ENCODE data around the gene LFNG. TPM values are rescaled to one million over a fixed set of nuclear protein-coding genes. Genes with fewer than 3 reads are reported as not detected.
"Not testable (repeated sequence)": the region's sequence is repeated elsewhere in the genome, so short reads cannot be mapped to it uniquely, and the experiment has no call there.

Gene LFNG
- total and polyA plus RNA-seq, 9 donors = 17.7 to 30.8 (median 23.1) TPM

- not testable (repeated sequence) for H3K27ac ChIP-seq (ENCODE audit: low read length); H3K27me3 ChIP-seq (ENCODE audit: control insufficient read depth, insufficient read depth, low read length); H3K4me1 ChIP-seq (ENCODE audit: control insufficient read depth, insufficient read depth, low read length); H3K4me3 ChIP-seq (ENCODE audit: low read length); DNase-seq; H3K9me3 ChIP-seq (replicated peaks; ENCODE audit: control insufficient read depth, low read depth, low read length)
- peaks cover 33% of the 10 kb centered on the region for H3K36me3 ChIP-seq (ENCODE audit: control insufficient read depth, insufficient read depth, low read length)
- WGBS (ENCODE audit: insufficient coverage) = 65% methylated on average over 4 of the region's 19 CpGs
Measured at GRCh38 chr7:2535872-2536627, 16.5 kb downstream of the LFNG start.

- Histone ChIP-seq H3K36me3 (ENCODE audit: control insufficient read depth, insufficient read depth, low read length) (peaks cover 54% of the 10 kb centered on the region), H3K27me3 (ENCODE audit: control insufficient read depth, insufficient read depth, low read length) (no peaks in the 10 kb centered on the region), H3K27ac (ENCODE audit: low read length) (no peak overlapping the region), H3K4me3 (ENCODE audit: low read length) (no peak overlapping the region), H3K4me1 (ENCODE audit: control insufficient read depth, insufficient read depth, low read length) (no peaks in the 10 kb centered on the region), H3K9me3 (replicated peaks; ENCODE audit: control insufficient read depth, low read depth, low read length) (no peaks in the 10 kb centered on the region)
- DNase-seq = peak; percentile 16
- 75% methylated on average over 38 of the region's 47 CpGs for WGBS (ENCODE audit: insufficient coverage)
Measured at GRCh38 chr7:2537981-2538851, 18.6 kb downstream of the LFNG start.

- 81% methylated on average over 30 of the region's 32 CpGs for WGBS (ENCODE audit: insufficient coverage)
- no peak overlapping the region for H3K27ac ChIP-seq (ENCODE audit: low read length)
- peaks cover 64% of the 10 kb centered on the region for H3K36me3 ChIP-seq (ENCODE audit: control insufficient read depth, insufficient read depth, low read length)
- H3K4me1 ChIP-seq (ENCODE audit: control insufficient read depth, insufficient read depth, low read length) = no peaks in the 10 kb centered on the region
- H3K4me3 ChIP-seq (ENCODE audit: low read length) = no peak overlapping the region
- H3K27me3 ChIP-seq (ENCODE audit: control insufficient read depth, insufficient read depth, low read length) = no peaks in the 10 kb centered on the region
- no peaks in the 10 kb centered on the region for H3K9me3 ChIP-seq (replicated peaks; ENCODE audit: control insufficient read depth, low read depth, low read length)
- DNase-seq = peak; percentile 15
Measured at GRCh38 chr7:2539031-2539911, 19.7 kb downstream of the LFNG start.

- WGBS (ENCODE audit: insufficient coverage) = 89% methylated on average over 5 of the region's 7 CpGs
- no peak for DNase-seq
- H3K4me1 ChIP-seq (ENCODE audit: control insufficient read depth, insufficient read depth, low read length) = no peaks in the 10 kb centered on the region
- no peak overlapping the region for H3K4me3 ChIP-seq (ENCODE audit: low read length)
- H3K27ac ChIP-seq (ENCODE audit: low read length) = no peak overlapping the region
- H3K27me3 ChIP-seq (ENCODE audit: control insufficient read depth, insufficient read depth, low read length) = no peaks in the 10 kb centered on the region
- peaks cover 71% of the 10 kb centered on the region for H3K36me3 ChIP-seq (ENCODE audit: control insufficient read depth, insufficient read depth, low read length)
- no peaks in the 10 kb centered on the region for H3K9me3 ChIP-seq (replicated peaks; ENCODE audit: control insufficient read depth, low read depth, low read length)
Measured at GRCh38 chr7:2540133-2540532, 20.6 kb downstream of the LFNG start.

- WGBS (ENCODE audit: insufficient coverage) = 87% methylated on average over 9 of the region's 19 CpGs
- no peak for DNase-seq
Measured at GRCh38 chr7:2540641-2541051, 21.1 kb downstream of the LFNG start.

GRCh38 chr7:2541291-2542010 is 21.9 kb downstream of the LFNG start:
- H3K9me3 ChIP-seq (replicated peaks; ENCODE audit: control insufficient read depth, low read depth, low read length) = no peaks in the 10 kb centered on the region
- no peaks in the 10 kb centered on the region for H3K27me3 ChIP-seq (ENCODE audit: control insufficient read depth, insufficient read depth, low read length)
- no peaks in the 10 kb centered on the region for H3K4me1 ChIP-seq (ENCODE audit: control insufficient read depth, insufficient read depth, low read length)
- WGBS (ENCODE audit: insufficient coverage) = 91% methylated on average over 31 of the region's 40 CpGs
- H3K27ac ChIP-seq (ENCODE audit: low read length) = no peak overlapping the region
- H3K4me3 ChIP-seq (ENCODE audit: low read length) = no peak overlapping the region
- peaks cover 79% of the 10 kb centered on the region for H3K36me3 ChIP-seq (ENCODE audit: control insufficient read depth, insufficient read depth, low read length)
- DNase-seq = no peak

More at GRCh38 chr7:2540641-2541051, 21.1 kb downstream of the LFNG start:
- no peak overlapping the region for H3K27ac ChIP-seq (ENCODE audit: low read length)
- H3K9me3 ChIP-seq (replicated peaks; ENCODE audit: control insufficient read depth, low read depth, low read length) = no peaks in the 10 kb centered on the region
- no peaks in the 10 kb centered on the region for H3K27me3 ChIP-seq (ENCODE audit: control insufficient read depth, insufficient read depth, low read length)
- H3K4me3 ChIP-seq (ENCODE audit: low read length) = no peak overlapping the region
- H3K36me3 ChIP-seq (ENCODE audit: control insufficient read depth, insufficient read depth, low read length) = peaks cover 73% of the 10 kb centered on the region
- no peaks in the 10 kb centered on the region for H3K4me1 ChIP-seq (ENCODE audit: control insufficient read depth, insufficient read depth, low read length)

- H3K9me3 ChIP-seq (replicated peaks; ENCODE audit: control insufficient read depth, low read depth, low read length) = no peaks in the 10 kb centered on the region
- H3K36me3 ChIP-seq (ENCODE audit: control insufficient read depth, insufficient read depth, low read length) = peaks cover 85% of the 10 kb centered on the region
- H3K4me3 ChIP-seq (ENCODE audit: low read length) = no peak overlapping the region
- WGBS (ENCODE audit: insufficient coverage) = 87% methylated on average over 22 of the region's 25 CpGs
- H3K27ac ChIP-seq (ENCODE audit: low read length) = no peak overlapping the region
- H3K4me1 ChIP-seq (ENCODE audit: control insufficient read depth, insufficient read depth, low read length) = no peaks in the 10 kb centered on the region
- no peaks in the 10 kb centered on the region for H3K27me3 ChIP-seq (ENCODE audit: control insufficient read depth, insufficient read depth, low read length)
- DNase-seq = no peak
Measured at GRCh38 chr7:2542011-2542915, 22.7 kb downstream of the LFNG start.

- DNase-seq = no peak
- Histone ChIP-seq H3K9me3 (replicated peaks; ENCODE audit: control insufficient read depth, low read depth, low read length) (no peaks in the 10 kb centered on the region), H3K36me3 (ENCODE audit: control insufficient read depth, insufficient read depth, low read length) (peaks cover 89% of the 10 kb centered on the region)
Measured at GRCh38 chr7:2542916-2543871, 23.6 kb downstream of the LFNG start.

More at GRCh38 chr7:2542916-2543871, 23.6 kb downstream of the LFNG start:
- Histone ChIP-seq H3K27me3 (ENCODE audit: control insufficient read depth, insufficient read depth, low read length) (no peaks in the 10 kb centered on the region), H3K27ac (ENCODE audit: low read length) (no peak overlapping the region), H3K4me3 (ENCODE audit: low read length) (no peak overlapping the region), H3K4me1 (ENCODE audit: control insufficient read depth, insufficient read depth, low read length) (no peaks in the 10 kb centered on the region)
- 86% methylated on average over 44 of the region's 53 CpGs for WGBS (ENCODE audit: insufficient coverage)
